AG10803 (cell line): ENCODE measurements around the gene HPN.

ENCODE experiments used
- DNase-seq: peaks from one replicate; pipeline ENCODE4 v3.0.0; 2010; ENCODE audit warnings: low read depth
- H3K4me3 ChIP-seq: 2 replicates; pipeline ENCODE4 v1.5.1; 2011; ENCODE audit warnings: mild to moderate bottlenecking, low read length, control low read depth
- TF ChIP-seq, protein P1 (sequence below): conservative IDR thresholded peaks from 2 replicates; pipeline ENCODE4 v1.5.1; 2011; ENCODE audit warnings: mild to moderate bottlenecking, low read length, control low read depth, inconsistent platforms

Gene HPN

DNA sequence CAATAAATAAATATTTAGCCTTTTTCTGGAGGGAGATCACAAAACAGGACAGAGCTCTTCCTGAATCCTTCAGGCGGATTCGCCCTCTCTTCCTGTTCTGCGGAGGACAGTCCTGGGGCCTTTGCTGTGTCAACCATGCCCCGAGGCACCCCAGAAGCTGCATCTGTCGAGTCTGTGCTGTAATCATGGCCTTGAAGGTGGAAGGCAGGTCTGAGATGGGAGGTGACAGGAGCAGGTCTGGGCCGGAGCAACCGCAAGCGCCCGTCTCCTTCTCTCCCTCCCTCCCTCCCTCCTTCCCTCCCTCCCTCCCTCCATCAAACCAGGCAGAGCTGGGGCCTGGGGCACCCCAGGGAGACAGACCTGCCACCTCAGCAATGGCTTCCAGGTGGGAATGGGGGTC is 69.5 kb downstream of the HPN start:
- DNase-seq = no peak

GRCh38 chr19:35112995-35113688 is 71.6 kb downstream of the HPN start:
- no peak for DNase-seq
- TF ChIP-seq, protein P1, sequence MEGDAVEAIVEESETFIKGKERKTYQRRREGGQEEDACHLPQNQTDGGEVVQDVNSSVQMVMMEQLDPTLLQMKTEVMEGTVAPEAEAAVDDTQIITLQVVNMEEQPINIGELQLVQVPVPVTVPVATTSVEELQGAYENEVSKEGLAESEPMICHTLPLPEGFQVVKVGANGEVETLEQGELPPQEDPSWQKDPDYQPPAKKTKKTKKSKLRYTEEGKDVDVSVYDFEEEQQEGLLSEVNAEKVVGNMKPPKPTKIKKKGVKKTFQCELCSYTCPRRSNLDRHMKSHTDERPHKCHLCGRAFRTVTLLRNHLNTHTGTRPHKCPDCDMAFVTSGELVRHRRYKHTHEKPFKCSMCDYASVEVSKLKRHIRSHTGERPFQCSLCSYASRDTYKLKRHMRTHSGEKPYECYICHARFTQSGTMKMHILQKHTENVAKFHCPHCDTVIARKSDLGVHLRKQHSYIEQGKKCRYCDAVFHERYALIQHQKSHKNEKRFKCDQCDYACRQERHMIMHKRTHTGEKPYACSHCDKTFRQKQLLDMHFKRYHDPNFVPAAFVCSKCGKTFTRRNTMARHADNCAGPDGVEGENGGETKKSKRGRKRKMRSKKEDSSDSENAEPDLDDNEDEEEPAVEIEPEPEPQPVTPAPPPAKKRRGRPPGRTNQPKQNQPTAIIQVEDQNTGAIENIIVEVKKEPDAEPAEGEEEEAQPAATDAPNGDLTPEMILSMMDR = no peak
- H3K4me3 ChIP-seq = no peak overlapping the region

More for the DNA sequence above, 69.5 kb downstream of the HPN start:
- TF ChIP-seq, protein P1 = no peak
- no peak overlapping the region for H3K4me3 ChIP-seq

DNA sequence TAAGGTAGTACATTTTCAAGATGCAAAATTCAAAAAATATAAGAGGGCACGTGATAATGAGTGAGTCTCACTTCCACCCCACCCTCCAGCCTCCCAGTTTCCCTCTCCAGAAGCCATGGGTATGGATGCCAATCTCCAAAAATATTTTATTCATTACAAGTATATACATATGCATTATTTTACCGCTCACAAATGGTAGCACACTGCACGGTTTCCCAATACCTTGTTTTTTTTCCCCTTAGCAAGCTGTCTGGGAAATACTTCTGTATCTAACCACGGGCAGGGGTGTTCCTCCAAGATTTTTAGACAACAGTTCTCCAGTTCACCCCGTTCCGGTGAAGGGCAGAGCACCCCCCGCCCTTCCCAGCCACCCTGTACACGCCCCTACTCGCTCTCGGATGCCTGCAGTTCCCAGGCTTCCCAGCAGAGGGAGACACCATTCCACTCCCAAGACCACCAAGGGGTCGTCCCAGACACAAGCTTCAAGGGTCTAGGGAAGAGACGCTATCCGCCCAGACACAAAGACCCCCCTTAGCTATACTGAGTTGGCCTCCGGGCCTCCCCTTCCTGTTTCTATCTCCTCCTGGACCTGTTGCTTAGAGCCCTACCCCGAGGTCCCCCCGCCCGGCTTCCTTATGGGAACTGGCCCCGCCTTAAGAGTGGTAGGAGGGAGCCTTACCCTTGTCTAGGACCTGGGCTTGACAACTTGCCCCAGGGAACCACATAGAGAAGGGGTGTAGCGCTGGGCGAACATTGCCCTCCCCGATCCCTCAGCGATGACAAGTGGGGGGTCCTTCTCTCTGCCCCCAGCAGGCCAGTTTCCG is 73.0 kb downstream of the HPN start:
- TF ChIP-seq, protein P1 = peak; percentile 97
- peak; percentile 31 for DNase-seq
- H3K4me3 ChIP-seq = no peak overlapping the region

DNA sequence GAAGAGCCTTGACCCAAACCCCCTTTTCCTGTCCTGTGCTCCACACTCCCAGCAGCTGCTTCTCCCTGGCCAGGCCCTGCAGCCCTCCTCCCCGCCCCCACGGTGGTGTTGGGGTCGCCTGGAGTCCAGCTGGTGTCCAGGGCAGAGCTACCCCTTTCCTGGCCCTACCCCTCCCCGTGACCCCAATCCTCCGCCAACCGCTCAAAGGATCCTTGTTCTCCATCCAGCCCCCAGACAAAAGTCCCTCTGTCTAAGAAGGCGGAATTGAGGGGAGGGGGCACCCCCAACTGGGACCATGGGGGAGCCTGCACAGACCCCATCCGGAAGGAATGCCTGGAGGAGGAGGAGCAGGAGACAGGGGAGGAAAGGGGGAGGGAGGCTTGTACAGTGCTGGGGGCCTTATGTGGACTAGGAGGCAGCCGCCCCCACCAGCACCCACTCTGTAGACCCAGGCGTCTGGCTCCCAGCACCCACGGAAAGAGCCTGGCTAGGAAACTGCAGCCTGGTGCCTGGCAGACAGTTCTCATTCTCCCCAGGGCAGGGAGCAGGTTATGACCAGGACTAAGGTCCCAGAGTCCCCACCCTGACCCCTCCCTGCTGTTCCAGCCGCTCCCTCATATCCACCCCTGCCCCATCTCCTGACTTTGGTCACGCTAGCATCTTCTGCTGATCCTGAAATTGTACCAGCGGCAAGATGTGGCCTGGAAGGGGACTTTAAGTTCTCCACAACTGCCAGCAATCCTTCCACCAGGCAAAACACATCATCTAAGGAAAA is 73.8 kb downstream of the HPN start, which contains the start of gene FXYD3:
Gene FXYD3 (plus strand): TSS at position 647 of the 775 bp plus-strand sequence. CDS start 3,554 bp downstream, outside the sequence.
- DNase-seq = no peak
- TF ChIP-seq, protein P1 = no peak
- no peak within 1 kb of the TSS for H3K4me3 ChIP-seq
